ENCODE data around the gene PKN1. TPM values are rescaled to one million over a fixed set of nuclear protein-coding genes. Genes with fewer than 3 reads are reported as not detected.

Gene PKN1
- total and polyA plus RNA-seq, 2 of the 13 experiments (the other 11 are each of a cell fraction or from before 2014, with no cell fraction given), result 45.7 to 54.5 TPM

DNA sequence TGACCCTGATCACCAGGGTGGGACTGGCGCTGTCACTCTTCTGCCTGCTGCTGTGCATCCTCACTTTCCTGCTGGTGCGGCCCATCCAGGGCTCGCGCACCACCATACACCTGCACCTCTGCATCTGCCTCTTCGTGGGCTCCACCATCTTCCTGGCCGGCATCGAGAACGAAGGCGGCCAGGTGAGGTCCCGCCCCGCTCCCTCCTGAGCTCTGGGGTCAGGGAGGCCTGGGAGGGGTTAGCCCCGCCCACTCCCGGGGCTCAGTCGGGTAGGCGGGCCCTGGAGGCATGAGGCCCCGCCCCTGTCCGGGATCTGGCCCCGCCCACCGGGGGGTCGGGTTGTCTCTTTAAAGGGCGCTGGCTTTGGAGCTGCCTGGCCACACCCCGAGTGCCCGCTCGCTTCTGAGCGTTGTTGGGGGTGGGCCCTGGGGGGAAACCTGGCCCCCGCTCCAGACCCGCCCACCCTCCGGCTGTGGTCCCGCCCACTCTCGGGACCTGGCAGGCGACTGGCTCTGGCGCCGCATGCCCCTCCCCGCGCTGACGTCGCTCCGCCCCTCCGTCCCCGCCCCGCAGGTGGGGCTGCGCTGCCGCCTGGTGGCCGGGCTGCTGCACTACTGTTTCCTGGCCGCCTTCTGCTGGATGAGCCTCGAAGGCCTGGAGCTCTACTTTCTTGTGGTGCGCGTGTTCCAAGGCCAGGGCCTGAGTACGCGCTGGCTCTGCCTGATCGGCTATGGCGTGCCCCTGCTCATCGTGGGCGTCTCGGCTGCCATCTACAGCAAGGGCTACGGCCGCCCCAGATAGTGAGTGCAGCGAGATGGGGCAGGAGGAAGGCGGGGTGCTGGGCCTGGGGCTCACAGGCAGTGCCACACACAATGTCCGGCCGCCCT is 27.1 kb upstream of the PKN1 start (continued):
- peak; percentile 44 for TF ChIP-seq YY1 (IDR thresholded peaks at IDR 0.05; ENCODE audit: insufficient read depth, insufficient replicate concordance, low read depth, low read length)
- TF ChIP-seq, protein P1, sequence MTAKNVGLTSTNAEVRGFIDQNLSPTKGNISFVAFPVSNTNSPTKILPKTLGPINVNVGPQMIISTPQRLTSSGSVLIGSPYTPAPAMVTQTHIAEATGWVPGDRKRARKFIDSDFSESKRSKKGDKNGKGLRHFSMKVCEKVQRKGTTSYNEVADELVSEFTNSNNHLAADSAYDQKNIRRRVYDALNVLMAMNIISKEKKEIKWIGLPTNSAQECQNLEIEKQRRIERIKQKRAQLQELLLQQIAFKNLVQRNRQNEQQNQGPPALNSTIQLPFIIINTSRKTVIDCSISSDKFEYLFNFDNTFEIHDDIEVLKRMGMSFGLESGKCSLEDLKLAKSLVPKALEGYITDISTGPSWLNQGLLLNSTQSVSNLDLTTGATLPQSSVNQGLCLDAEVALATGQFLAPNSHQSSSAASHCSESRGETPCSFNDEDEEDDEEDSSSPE (CRISPR knock-in tag; IDR thresholded peaks at IDR 0.05), result peak; percentile 50; the same call in 1 of the 2 replicates
- TF ChIP-seq NRL (CRISPR knock-in tag; IDR thresholded peaks at IDR 0.05; ENCODE audit: borderline replicate concordance), result peak; percentile 27; the same call in 1 of the 2 replicates
- 0 out of 2 replicates have a peak, but pooled peaks have one; percentile 19 for TF ChIP-seq MED1 (CRISPR knock-in tag; IDR thresholded peaks at IDR 0.05)
- TF ChIP-seq, protein P2, sequence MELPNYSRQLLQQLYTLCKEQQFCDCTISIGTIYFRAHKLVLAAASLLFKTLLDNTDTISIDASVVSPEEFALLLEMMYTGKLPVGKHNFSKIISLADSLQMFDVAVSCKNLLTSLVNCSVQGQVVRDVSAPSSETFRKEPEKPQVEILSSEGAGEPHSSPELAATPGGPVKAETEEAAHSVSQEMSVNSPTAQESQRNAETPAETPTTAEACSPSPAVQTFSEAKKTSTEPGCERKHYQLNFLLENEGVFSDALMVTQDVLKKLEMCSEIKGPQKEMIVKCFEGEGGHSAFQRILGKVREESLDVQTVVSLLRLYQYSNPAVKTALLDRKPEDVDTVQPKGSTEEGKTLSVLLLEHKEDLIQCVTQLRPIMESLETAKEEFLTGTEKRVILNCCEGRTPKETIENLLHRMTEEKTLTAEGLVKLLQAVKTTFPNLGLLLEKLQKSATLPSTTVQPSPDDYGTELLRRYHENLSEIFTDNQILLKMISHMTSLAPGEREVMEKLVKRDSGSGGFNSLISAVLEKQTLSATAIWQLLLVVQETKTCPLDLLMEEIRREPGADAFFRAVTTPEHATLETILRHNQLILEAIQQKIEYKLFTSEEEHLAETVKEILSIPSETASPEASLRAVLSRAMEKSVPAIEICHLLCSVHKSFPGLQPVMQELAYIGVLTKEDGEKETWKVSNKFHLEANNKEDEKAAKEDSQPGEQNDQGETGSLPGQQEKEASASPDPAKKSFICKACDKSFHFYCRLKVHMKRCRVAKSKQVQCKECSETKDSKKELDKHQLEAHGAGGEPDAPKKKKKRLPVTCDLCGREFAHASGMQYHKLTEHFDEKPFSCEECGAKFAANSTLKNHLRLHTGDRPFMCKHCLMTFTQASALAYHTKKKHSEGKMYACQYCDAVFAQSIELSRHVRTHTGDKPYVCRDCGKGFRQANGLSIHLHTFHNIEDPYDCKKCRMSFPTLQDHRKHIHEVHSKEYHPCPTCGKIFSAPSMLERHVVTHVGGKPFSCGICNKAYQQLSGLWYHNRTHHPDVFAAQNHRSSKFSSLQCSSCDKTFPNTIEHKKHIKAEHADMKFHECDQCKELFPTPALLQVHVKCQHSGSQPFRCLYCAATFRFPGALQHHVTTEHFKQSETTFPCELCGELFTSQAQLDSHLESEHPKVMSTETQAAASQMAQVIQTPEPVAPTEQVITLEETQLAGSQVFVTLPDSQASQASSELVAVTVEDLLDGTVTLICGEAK (IDR thresholded peaks at IDR 0.05), result no peak
- TF ChIP-seq, protein P2 (CRISPR knock-in tag; IDR thresholded peaks at IDR 0.05), result 0 out of 2 replicates have a peak, but pooled peaks have one; percentile 17
- TF ChIP-seq RFXANK (CRISPR knock-in tag; IDR thresholded peaks at IDR 0.05), result 0 out of 2 replicates have a peak, but pooled peaks have one; percentile 39
- TF ChIP-seq, protein P3, sequence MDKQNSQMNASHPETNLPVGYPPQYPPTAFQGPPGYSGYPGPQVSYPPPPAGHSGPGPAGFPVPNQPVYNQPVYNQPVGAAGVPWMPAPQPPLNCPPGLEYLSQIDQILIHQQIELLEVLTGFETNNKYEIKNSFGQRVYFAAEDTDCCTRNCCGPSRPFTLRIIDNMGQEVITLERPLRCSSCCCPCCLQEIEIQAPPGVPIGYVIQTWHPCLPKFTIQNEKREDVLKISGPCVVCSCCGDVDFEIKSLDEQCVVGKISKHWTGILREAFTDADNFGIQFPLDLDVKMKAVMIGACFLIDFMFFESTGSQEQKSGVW (CRISPR knock-in tag; IDR thresholded peaks at IDR 0.05; ENCODE audit: borderline replicate concordance), result no peak
- 0 out of 2 replicates have a peak, but pooled peaks have one; percentile 71 for TF ChIP-seq ZNF333 (CRISPR knock-in tag; IDR thresholded peaks at IDR 0.05; ENCODE audit: borderline replicate concordance)
- peak; percentile 67 for TF ChIP-seq IRF2 (CRISPR knock-in tag; IDR thresholded peaks at IDR 0.05)
- peak; percentile 45; the same call in 1 of the 2 replicates for TF ChIP-seq MYC (CRISPR knock-in tag; IDR thresholded peaks at IDR 0.05; ENCODE audit: borderline replicate concordance)
- no peak for TF ChIP-seq XBP1 (CRISPR knock-in tag; IDR thresholded peaks at IDR 0.05)
- TF ChIP-seq ZNF296 (CRISPR knock-in tag; conservative IDR thresholded peaks at IDR 0.05), result no peak
- peak; percentile 42; the same call in 1 of the 2 replicates for TF ChIP-seq ZBTB7B (CRISPR knock-in tag; IDR thresholded peaks at IDR 0.05)
- no peak for TF ChIP-seq ATF7 (IDR thresholded peaks at IDR 0.05)
- TF ChIP-seq ATF7 (CRISPR knock-in tag; IDR thresholded peaks at IDR 0.05), result 0 out of 2 replicates have a peak, but pooled peaks have one; percentile 28

All from HepG2 (cell line).